Gastrocnemius medialis (tissue), 4 donors: Measurements from ENCODE around the gene RPAP3. TPM values are rescaled to one million over a fixed set of nuclear protein-coding genes. Genes with fewer than 3 reads are reported as not detected.

Experiments used
- ATAC-seq, 2 donors: fragments of 150-250 bp; one replicate each; pipeline ENCODE4 v1.9.1; 2016
- DNase-seq, 2 donors: peaks; one replicate each; pipeline ENCODE4 v3.0.0-alpha.2; 2019
- H3K27ac ChIP-seq, 4 donors: fragments of 200-600 bp; sonication (generic); 1 replicate in 1 of 4; 2 replicates in 3 of 4; pipeline ENCODE4 v1.5.1; 2016 to 2018; ENCODE audit warnings: mild to moderate bottlenecking in 2 of 4, moderate library complexity in 1 of 4
- H3K27me3 ChIP-seq, 3 donors: fragments of 200-600 bp; sonication (generic) in 2 of 3; 1 replicate in 1 of 3; 2 replicates in 2 of 3; pipeline versions ENCODE4 v1.5.1 to v1.6.0; 2016 to 2019; ENCODE audit warnings: mild to moderate bottlenecking in 1 of 3, moderate library complexity in 1 of 3
- H3K36me3 ChIP-seq, 2 donors: fragments of 200-600 bp; sonication (generic) in 1 of 2; one replicate each; pipeline ENCODE4 v1.5.1; 2017 to 2018
- H3K4me1 ChIP-seq, 2 donors: fragments of 200-600 bp; sonication (generic) in 1 of 2; one replicate each; pipeline ENCODE4 v1.5.1; 2016 to 2017; ENCODE audit warnings: mild to moderate bottlenecking in 2 of 2
- H3K4me3 ChIP-seq, 4 donors: fragments of 200-600 bp; sonication (generic) in 3 of 4; 1 replicate in 1 of 4; 2 replicates in 3 of 4; pipeline ENCODE4 v1.5.1; 2016 to 2019; ENCODE audit warnings: mild to moderate bottlenecking in 2 of 4
- H3K9me3 ChIP-seq, 3 donors: fragments of 200-600 bp; sonication (generic) in 2 of 3; 1 replicate in 1 of 3; 2 replicates in 2 of 3; pipeline ENCODE4 v1.5.1; 2016 to 2019
- CTCF ChIP-seq, 5 experiments: fragments of 450-650 bp in 3 of 5; fragments of 200-600 bp in 2 of 5; sonication (generic) in 2 of 5; IDR thresholded peaks in 4 of 5; conservative IDR thresholded peaks in 1 of 5; 1 replicate in 4 of 5; 2 replicates in 1 of 5; pipeline ENCODE4 v1.5.1; 2016 to 2019; ENCODE audit warnings: antibody characterized with exemption in 5 of 5, mild to moderate bottlenecking in 3 of 5, moderate library complexity in 3 of 5
- POLR2A ChIP-seq, 2 donors: fragments of 450-650 bp; IDR thresholded peaks; one replicate each; pipeline ENCODE4 v1.6.1; 2017; ENCODE audit warnings: antibody characterized with exemption in 2 of 2, mild to moderate bottlenecking in 2 of 2, moderate library complexity in 2 of 2
- in situ Hi-C, 4 donors: fragments of 200-750 bp; cut with MboI; loops; one replicate each; pipeline versions ENCODE4 v1.15.0 to v1.8.0; 2017; ENCODE audit warnings: low sequenced_read_pairs in 4 of 4
- intact Hi-C: fragments of 100-400 bp; cut with DNase I; formaldehyde crosslinking; loops from one replicate; pipeline ENCODE4 v1.15.1; 2023; ENCODE audit warnings: low total_unique reads
- total RNA-seq, 4 donors: library from RNA; depleted of rRNA; stranded (reverse); fragments of >200 nt; gene quantifications; one replicate each; pipeline versions ENCODE4 v1.1.0 to v1.2.3, GENCODE V29; 2016

RPAP3 gene
- total RNA-seq, 4 donors from 2014 or later = 15.1 to 24.8 (median 20.5) TPM

DNA sequence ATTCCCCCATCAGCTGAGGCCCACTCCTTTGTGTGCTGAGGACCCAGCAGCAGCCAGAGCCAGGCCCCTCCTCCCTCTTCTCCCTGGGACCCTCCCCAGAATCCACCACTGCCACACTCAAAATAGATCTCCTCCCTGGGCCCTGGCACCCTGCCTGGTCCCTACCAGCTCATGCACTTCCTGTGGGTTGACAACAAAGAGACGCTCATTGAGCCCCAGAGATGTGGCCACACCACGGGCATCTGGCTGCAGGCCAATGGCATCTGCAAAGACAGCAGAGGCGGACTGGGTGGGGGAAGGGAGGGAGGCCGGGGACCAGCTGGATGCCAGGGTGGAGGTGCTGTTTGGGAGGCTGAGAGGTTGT, 35.5 kb upstream of the RPAP3 start:
- H3K9me3 ChIP-seq = no peaks in the 10 kb centered on the region
- in situ Hi-C loops = loop anchor here in 3 of 4 donors (5.0 to 25.0 kb wide), 2 partner anchors 36 to 96 kb away; no protein-coding TSS in a partner anchor
- no peak for ATAC-seq

GRCh38 chr12:47740606-47741339, 34.9 kb upstream of the RPAP3 start:
- TF ChIP-seq POLR2A (IDR thresholded peaks at IDR 0.05) (no peak), CTCF (IDR thresholded peaks at IDR 0.05 in 4 of 5, conservative IDR thresholded peaks at IDR 0.05 in 1 of 5) (no peak)
- Histone ChIP-seq H3K9me3 (no peaks in the 10 kb centered on the region), H3K4me1 (peaks cover 29 to 40% of the 10 kb centered on the region in 2 donors), H3K36me3 (no peaks in the 10 kb centered on the region), H3K4me3 (no peak overlapping the region), H3K27ac (peak overlapping the region in 3 of 4 donors; percentile 47 to 64 (median 56)), H3K27me3 (no peaks in the 10 kb centered on the region)
- intact Hi-C loops = no loop called here
- DNase-seq (no peak), ATAC-seq (no peak)
- in situ Hi-C loops = loop anchor here in 3 of 4 donors (5.0 to 25.0 kb wide), 2 partner anchors 37 to 97 kb away; no protein-coding TSS in a partner anchor

More for the DNA sequence above, 35.5 kb upstream of the RPAP3 start:
- Histone ChIP-seq H3K27ac (peak overlapping the region in 3 of 4 donors; percentile 47 to 64 (median 56)), H3K27me3 (no peaks in the 10 kb centered on the region), H3K4me3 (no peak overlapping the region), H3K36me3 (no peaks in the 10 kb centered on the region), H3K4me1 (peaks cover 24 to 35% of the 10 kb centered on the region in 2 donors)
- TF ChIP-seq CTCF (IDR thresholded peaks at IDR 0.05 in 4 of 5, conservative IDR thresholded peaks at IDR 0.05 in 1 of 5) = no peak
- no peak for TF ChIP-seq POLR2A (IDR thresholded peaks at IDR 0.05)
- peak; percentile 33 to 65 for DNase-seq
- intact Hi-C loops = no loop called here

DNA sequence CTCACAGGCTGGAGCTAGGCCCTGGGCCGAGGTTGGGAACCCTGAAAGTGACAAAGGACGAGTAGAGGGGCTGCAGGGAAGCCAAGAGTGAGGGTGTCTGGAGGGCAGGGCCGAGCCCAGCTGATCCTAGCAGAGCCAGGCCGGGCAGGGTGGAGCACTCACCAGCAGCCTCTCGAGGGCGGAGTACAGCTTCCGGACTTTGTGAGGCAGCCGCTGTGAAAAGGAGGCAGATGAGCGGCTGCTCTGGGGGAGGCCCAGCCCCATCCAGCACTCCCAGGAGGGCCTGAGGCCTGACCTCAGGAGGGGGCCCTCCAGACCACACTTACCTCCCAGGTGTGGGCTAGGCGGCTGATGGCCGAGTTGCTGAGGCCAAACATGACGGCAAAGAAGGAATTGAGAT, 34.1 kb upstream of the RPAP3 start:
- H3K27ac ChIP-seq = peak overlapping the region; percentile 14 to 64 (median 52)
- H3K27me3 ChIP-seq = no peaks in the 10 kb centered on the region
- TF ChIP-seq POLR2A (IDR thresholded peaks at IDR 0.05) (no peak), CTCF (IDR thresholded peaks at IDR 0.05 in 4 of 5, conservative IDR thresholded peaks at IDR 0.05 in 1 of 5) (no peak)
- no peaks in the 10 kb centered on the region for H3K9me3 ChIP-seq
- no peak overlapping the region for H3K4me3 ChIP-seq
- ATAC-seq = no peak
- intact Hi-C loops (no loop called here), in situ Hi-C loops (loop anchor here in 3 of 4 donors (5.0 to 25.0 kb wide), 2 partner anchors 37 to 97 kb away; no protein-coding TSS in a partner anchor)
- DNase-seq = no peak
- peaks cover 37 to 48% of the 10 kb centered on the region in 2 donors for H3K4me1 ChIP-seq
- H3K36me3 ChIP-seq = no peaks in the 10 kb centered on the region

GRCh38 chr12:47739297-47739696, 33.5 kb upstream of the RPAP3 start:
- Histone ChIP-seq H3K36me3 (no peaks in the 10 kb centered on the region), H3K27me3 (no peaks in the 10 kb centered on the region), H3K4me3 (no peak overlapping the region), H3K9me3 (no peaks in the 10 kb centered on the region), H3K27ac (peak overlapping the region in 3 of 4 donors; percentile 43 to 66 (median 56)), H3K4me1 (peaks cover 44 to 55% of the 10 kb centered on the region in 2 donors)
- DNase-seq = no peak
- in situ Hi-C loops = loop anchor here in 2 of 4 donors (25.0 kb wide), 1 partner anchor 98 kb away; no protein-coding TSS in a partner anchor
- TF ChIP-seq POLR2A (IDR thresholded peaks at IDR 0.05) (no peak), CTCF (IDR thresholded peaks at IDR 0.05 in 4 of 5, conservative IDR thresholded peaks at IDR 0.05 in 1 of 5) (no peak)
- no peak for ATAC-seq
- intact Hi-C loops = no loop called here
